Measurements from ENCODE around the gene NVL. TPM values are rescaled to one million over a fixed set of nuclear protein-coding genes. Genes with fewer than 3 reads are reported as not detected.

NVL gene
- total RNA-seq, 2 donors from 2014 or later = 29.5 to 40.3 TPM

GRCh38 chr1:224258351-224258750 lies 71.6 kb downstream of the NVL start:
- no peak for DNase-seq
- no peak for ATAC-seq
- intact Hi-C loops (cut with DNase I, micrococcal nuclease) = no loop called here

- ATAC-seq (no peak), DNase-seq (no peak)
- intact Hi-C loops (cut with DNase I, micrococcal nuclease) = no loop called here
These were observed 73.3 kb downstream of the NVL start for GRCh38 chr1:224256640-224257039.

- ATAC-seq = no peak
- intact Hi-C loops (cut with DNase I, micrococcal nuclease) = no loop called here
- no peak for DNase-seq
These were observed 76.3 kb downstream of the NVL start for GRCh38 chr1:224253721-224254120.

GRCh38 chr1:224252479-224252878 lies 77.5 kb downstream of the NVL start:
- ATAC-seq (no peak), DNase-seq (no peak)
- intact Hi-C loops (cut with DNase I, micrococcal nuclease) = no loop called here

GRCh38 chr1:224251741-224252146 lies 78.2 kb downstream of the NVL start:
- DNase-seq = no peak
- intact Hi-C loops (cut with DNase I, micrococcal nuclease) = no loop called here
- ATAC-seq = no peak

- peak; percentile 89 for ATAC-seq
- intact Hi-C loops (cut with DNase I, micrococcal nuclease) = no loop called here
- peak; percentile 54 to 60 for DNase-seq
These were observed 84.8 kb downstream of the NVL start for GRCh38 chr1:224245188-224245587.

GRCh38 chr1:224238756-224239155 lies 91.2 kb downstream of the NVL start:
- DNase-seq (no peak), ATAC-seq (no peak)

GRCh38 chr1:224238212-224238611 lies 91.8 kb downstream of the NVL start:
- DNase-seq = no peak
- ATAC-seq = no peak

More at GRCh38 chr1:224238756-224239155, 91.2 kb downstream of the NVL start:
- intact Hi-C loops (cut with DNase I, micrococcal nuclease) = no loop called here

GRCh38 chr1:224237119-224237881 lies 92.7 kb downstream of the NVL start:
- intact Hi-C loops (cut with DNase I, micrococcal nuclease) = no loop called here
- DNase-seq (no peak), ATAC-seq (no peak)

More at GRCh38 chr1:224238212-224238611, 91.8 kb downstream of the NVL start:
- intact Hi-C loops (cut with DNase I, micrococcal nuclease) = no loop called here

GRCh38 chr1:224235813-224236493 lies 94.0 kb downstream of the NVL start:
- DNase-seq (no peak), ATAC-seq (no peak)
- intact Hi-C loops (cut with DNase I, micrococcal nuclease) = no loop called here

- DNase-seq (no peak), ATAC-seq (no peak)
- intact Hi-C loops (cut with DNase I, micrococcal nuclease) = no loop called here
These were observed 96.0 kb downstream of the NVL start for GRCh38 chr1:224234017-224234416.

- intact Hi-C loops (cut with DNase I, micrococcal nuclease) = no loop called here
- DNase-seq (no peak), ATAC-seq (no peak)
These were observed 103.0 kb downstream of the NVL start for GRCh38 chr1:224226849-224227502.

GRCh38 chr1:224223819-224224714 lies 105.9 kb downstream of the NVL start:
- intact Hi-C loops (cut with DNase I, micrococcal nuclease) = no loop called here
- DNase-seq (no peak), ATAC-seq (peak; percentile 59)

GRCh38 chr1:224219612-224220059 lies 110.3 kb downstream of the NVL start:
- intact Hi-C loops (cut with DNase I, micrococcal nuclease) = no loop called here
- no peak for DNase-seq
- ATAC-seq = no peak

GRCh38 chr1:224219011-224219611 lies 110.9 kb downstream of the NVL start:
- DNase-seq (no peak), ATAC-seq (peak; percentile 37)
- intact Hi-C loops (cut with DNase I, micrococcal nuclease) = no loop called here

- ATAC-seq (no peak), DNase-seq (no peak)
- intact Hi-C loops (cut with DNase I, micrococcal nuclease) = no loop called here
These were observed 112.0 kb downstream of the NVL start for GRCh38 chr1:224217655-224218623.

- ATAC-seq (no peak), DNase-seq (no peak)
- intact Hi-C loops (cut with DNase I, micrococcal nuclease) = no loop called here
These were observed 113.6 kb downstream of the NVL start for GRCh38 chr1:224216382-224216781.

Measured in left colon (tissue), 2 donors.